HepG2 (cell line): ENCODE measurements around the gene MYO5A. TPM values are rescaled to one million over a fixed set of nuclear protein-coding genes. Genes with fewer than 3 reads are reported as not detected.

Experiments
- ATAC-seq: fragments of 200-7000 bp; cut with Tn5 transposase; 3 replicates; pipeline ENCODE4 v1.9.1; 2020; ENCODE audit warnings: mild to moderate bottlenecking, moderate library complexity
- BruUV-seq: library from RNA; stranded (reverse); fragments of 400-500 nt; replicated peaks from 2 replicates; lab custom pipeline; 2021; lab: Mats Ljungman, UMichigan
- CTCF ChIA-PET: fragments of 300-600 bp; formaldehyde crosslinking; extraction: SDS; loops from one replicate; lab custom pipeline; 2021; ENCODE audit warnings: low total read pairs, inconsistent platforms, low intra/inter-chr PET ratio; lab: Yijun Ruan, JAX
- POLR2A ChIA-PET: fragments of 350-600 bp; sonication (Branson Sonifier 250); formaldehyde crosslinking; loops from one replicate; lab custom pipeline; 2020; ENCODE audit warnings: antibody characterized with exemption, inconsistent platforms; lab: Yijun Ruan, JAX
- DNase-seq: peaks from one replicate; pipeline ENCODE4 v3.0.0-alpha.2; 2015; ENCODE audit warnings: low spot score
- FAIRE-seq: peaks from 3 replicates; lab custom pipeline; 2011; peaks lifted over from hg19 to GRCh38; lab: Jason Lieb, UNC
- H2AFZ ChIP-seq: one replicate; pipeline ENCODE4 v1.6.1; 2011; ENCODE audit warnings: low read length, inconsistent platforms
- H3K27ac ChIP-seq: fragments of 300-600 bp; 3 replicates; pipeline ENCODE4 v1.8.0; 2011; ENCODE audit warnings: mixed run types, mild to moderate bottlenecking, mixed read lengths, low read length, inconsistent platforms; ENCODE audit not compliant: insufficient read depth; ENCODE audit errors: extremely low read length
- H3K27me3 ChIP-seq, 2 experiments: fragments of 200-600 bp in 1 of 2; 2 replicates in 1 of 2; 3 replicates in 1 of 2; pipeline versions ENCODE4 v1.6.0 to v1.8.0; 2011; ENCODE audit warnings: low read length in 2 of 2, mild to moderate bottlenecking in 2 of 2, moderate library complexity in 2 of 2, inconsistent platforms in 1 of 2; ENCODE audit not compliant: insufficient read depth in 2 of 2, control insufficient read depth in 1 of 2
- H3K36me3 ChIP-seq, 2 experiments: fragments of 200-600 bp in 1 of 2; replicated peaks in 1 of 2; 2 replicates in 1 of 2; 3 replicates in 1 of 2; pipeline versions ENCODE4 v1.5.1 to v1.8.0; 2011; ENCODE audit warnings: low read length in 2 of 2, inconsistent platforms in 1 of 2; ENCODE audit not compliant: insufficient read depth in 2 of 2, control insufficient read depth in 1 of 2
- H3K4me1 ChIP-seq: 2 replicates; pipeline ENCODE4 v1.5.1; 2012; ENCODE audit warnings: low read length, inconsistent platforms; ENCODE audit not compliant: insufficient read depth
- H3K4me2 ChIP-seq: 2 replicates; pipeline ENCODE4 v1.6.0; 2011; ENCODE audit warnings: low read depth, low read length, inconsistent platforms
- H3K4me3 ChIP-seq, 3 experiments: fragments of 200-600 bp in 1 of 3; sonication (generic), shearing (Covaris generic) in 1 of 3; replicated peaks in 1 of 3; 2 replicates each; pipeline ENCODE4 v1.5.1; 2011 to 2016; ENCODE audit warnings: low read length in 3 of 3, inconsistent platforms in 2 of 3, low read depth in 2 of 3, mild to moderate bottlenecking in 2 of 3, control low read depth in 1 of 3, mixed read lengths in 1 of 3; ENCODE audit not compliant: insufficient read depth in 1 of 3
- H3K79me2 ChIP-seq: one replicate; pipeline ENCODE4 v1.6.1; 2011; ENCODE audit warnings: low read length, inconsistent platforms; ENCODE audit not compliant: insufficient read depth
- H3K9ac ChIP-seq: 2 replicates; pipeline ENCODE4 v1.6.0; 2011; ENCODE audit warnings: mild to moderate bottlenecking, low read depth, low read length, inconsistent platforms; ENCODE audit not compliant: insufficient read depth
- H3K9me3 ChIP-seq: 2 replicates; pipeline ENCODE4 v1.5.1; 2012; ENCODE audit warnings: mild to moderate bottlenecking, low read length
- H4K20me1 ChIP-seq: 2 replicates; pipeline ENCODE4 v1.6.0; 2011; ENCODE audit warnings: inconsistent platforms, mild to moderate bottlenecking, low read length, moderate library complexity; ENCODE audit not compliant: insufficient read depth
- ATM ChIP-seq: fragments of 450-650 bp; IDR thresholded peaks from 2 replicates; pipeline ENCODE4 v1.7.1; 2017; ENCODE audit warnings: mild to moderate bottlenecking, borderline replicate concordance
- CBFB ChIP-seq: sonication (generic); formaldehyde crosslinking; IDR thresholded peaks from 2 replicates; pipeline ENCODE4 v1.4.0; 2020; ENCODE audit warnings: missing genetic modification reagents
- ELF3 ChIP-seq: IDR thresholded peaks from 2 replicates; pipeline ENCODE4 v1.6.1; 2016; ENCODE audit warnings: missing genetic modification reagents, missing compliant biosample characterization
- FLYWCH1 ChIP-seq: sonication (generic); formaldehyde crosslinking; IDR thresholded peaks from 2 replicates; pipeline ENCODE4 v1.8.1; 2023; ENCODE audit warnings: mild to moderate bottlenecking, missing genetic modification reagents
- MED8 ChIP-seq: sonication (generic); formaldehyde crosslinking; IDR thresholded peaks from 2 replicates; pipeline ENCODE4 v1.8.1; 2023; ENCODE audit warnings: mild to moderate bottlenecking, missing genetic modification reagents; ENCODE audit not compliant: insufficient replicate concordance
- NFIC ChIP-seq: IDR thresholded peaks from 2 replicates; pipeline ENCODE4 v1.6.1; 2012; ENCODE audit warnings: mild to moderate bottlenecking, low read length, inconsistent platforms
- ONECUT2 ChIP-seq: sonication (generic); formaldehyde crosslinking; IDR thresholded peaks from 2 replicates; pipeline ENCODE4 v1.4.0; 2020; ENCODE audit warnings: missing genetic modification reagents
- SOX13 ChIP-seq, 3 experiments: fragments of 450-650 bp in 1 of 3; sonication (generic) in 1 of 3; formaldehyde crosslinking in 1 of 3; IDR thresholded peaks in 2 of 3; conservative IDR thresholded peaks in 1 of 3; 2 replicates each; pipeline versions ENCODE4 v1.5.0 to v1.6.1; 2016 to 2020; ENCODE audit warnings: antibody characterized with exemption in 1 of 3, mild to moderate bottlenecking in 1 of 3, missing compliant biosample characterization in 1 of 3, missing genetic modification reagents in 1 of 3, moderate library complexity in 1 of 3
- TGIF2 ChIP-seq: IDR thresholded peaks from 2 replicates; pipeline ENCODE4 v1.6.1; 2016; ENCODE audit warnings: control low read depth, missing compliant biosample characterization
- ZNF34 ChIP-seq: sonication (generic); formaldehyde crosslinking; IDR thresholded peaks from 2 replicates; pipeline ENCODE4 v1.4.0; 2020; ENCODE audit warnings: mild to moderate bottlenecking, missing genetic modification reagents, borderline replicate concordance
- ZNF567 ChIP-seq: sonication (generic); formaldehyde crosslinking; IDR thresholded peaks from 2 replicates; pipeline ENCODE4 v1.8.1; 2023; ENCODE audit warnings: mild to moderate bottlenecking, missing genetic modification reagents, borderline replicate concordance
- ZNF614 ChIP-seq: IDR thresholded peaks from 2 replicates; pipeline ENCODE4 v1.6.1; 2018; ENCODE audit warnings: missing biosample characterization, missing genetic modification reagents, inconsistent platforms, borderline replicate concordance
- ZNF619 ChIP-seq: sonication (generic); formaldehyde crosslinking; IDR thresholded peaks from 2 replicates; pipeline ENCODE4 v1.4.0; 2020; ENCODE audit warnings: mild to moderate bottlenecking, missing genetic modification reagents
- ZNF713 ChIP-seq: sonication (generic); formaldehyde crosslinking; IDR thresholded peaks from 2 replicates; pipeline ENCODE4 v1.4.0; 2020; ENCODE audit warnings: mild to moderate bottlenecking, missing genetic modification reagents
- ZSCAN31 ChIP-seq: sonication (generic); formaldehyde crosslinking; IDR thresholded peaks from 2 replicates; pipeline ENCODE4 v1.5.0; 2020; ENCODE audit warnings: low read depth, mild to moderate bottlenecking, missing genetic modification reagents
- WGBS: methylation state at CpG from one replicate; pipeline ENCODE4 v1.1.6; 2017; ENCODE audit warnings: low lambda C conversion rate; 5-methylcytosine and 5-hydroxymethylcytosine counted together
- in situ Hi-C: cut with HindIII; loops from 2 replicates; pipeline ENCODE4 v1.10.0; 2017; ENCODE audit warnings: low pct_unique_long_range_greater_than_20kb; ENCODE audit not compliant: extremely low pct_ligation_motif_present
- intact Hi-C: fragments of 100-400 bp; cut with micrococcal nuclease; formaldehyde crosslinking; loops from one replicate; pipeline ENCODE4 v1.10.0; 2022; ENCODE audit not compliant: unreplicated experiment
- polyA plus RNA-seq, 8 experiments: library from polyadenylated mRNA; depleted of rRNA in 3 of 8; stranded (reverse) in 7 of 8; unstranded in 1 of 8; fragments of >200 nt; fragmentation: Illumina TruSeq in 4 of 8; extraction: Trizol in 4 of 8; gene quantifications; 2 replicates each; pipeline versions ENCODE4 v1.2.1 to v1.2.3, GENCODE V29; 2011 to 2016; ENCODE audit warnings: low read depth in 4 of 8, missing spikeins in 1 of 8, mixed read lengths in 1 of 8; ENCODE audit not compliant: insufficient read depth in 1 of 8
- total RNA-seq, 5 experiments: library from RNA; depleted of rRNA; stranded (reverse); fragments of >200 nt; fragmentation: Illumina TruSeq; extraction: Trizol; gene quantifications; 2 replicates each; pipeline ENCODE4 v1.2.3, GENCODE V29; 2016; ENCODE audit warnings: low read depth in 1 of 5
- TF ChIP-seq, protein P1 (sequence below): sonication (generic); formaldehyde crosslinking; IDR thresholded peaks from 2 replicates; pipeline ENCODE4 v1.4.0; 2020; ENCODE audit warnings: mild to moderate bottlenecking, missing genetic modification reagents, borderline replicate concordance
- TF ChIP-seq, protein P2 (sequence below): sonication (generic); formaldehyde crosslinking; IDR thresholded peaks from 2 replicates; pipeline ENCODE4 v1.4.0; 2020; ENCODE audit warnings: missing genetic modification reagents
- TF ChIP-seq, protein P3 (sequence below): sonication (generic); formaldehyde crosslinking; IDR thresholded peaks from 2 replicates; pipeline ENCODE4 v1.4.0; 2020; ENCODE audit warnings: missing genetic modification reagents, borderline replicate concordance

Gene MYO5A
- total and polyA plus RNA-seq, 2 of the 13 experiments (the other 11 are each of a cell fraction or from before 2014, with no cell fraction given): 2.8 to 4.8 TPM

DNA sequence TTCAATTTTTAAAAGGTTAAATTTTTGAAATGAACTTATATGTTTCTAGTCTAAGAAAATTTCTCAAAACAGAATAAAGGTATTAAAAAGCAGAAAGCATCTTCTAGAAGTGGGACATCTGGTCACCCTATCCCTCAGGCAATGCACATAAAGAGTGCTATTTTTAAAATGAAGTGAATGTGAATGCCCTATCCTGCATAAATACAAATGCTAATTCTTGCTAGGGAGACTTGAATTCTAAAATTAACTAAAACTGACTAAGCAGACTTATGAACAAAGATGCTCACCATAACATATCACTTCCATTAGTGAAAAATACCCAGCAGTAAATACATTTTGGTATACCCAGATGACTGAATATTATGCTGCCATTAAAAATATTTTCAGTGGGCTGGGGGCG is 11.7 kb downstream of the MYO5A start:
- BruUV-seq: no TSS peak
- TF ChIP-seq ELF3 (no peak), SOX13 (IDR thresholded peaks at IDR 0.05) (no peak), SOX13 (CRISPR knock-in tag; conservative IDR thresholded peaks at IDR 0.05 in 1 of 2, IDR thresholded peaks at IDR 0.05 in 1 of 2) (no peak), TGIF2 (no peak), ZNF619 (CRISPR knock-in tag) (no peak), CBFB (CRISPR knock-in tag) (no peak), ZNF614 (no peak), ZSCAN31 (CRISPR knock-in tag) (no peak), MED8 (CRISPR knock-in tag) (no peak), ZNF567 (CRISPR knock-in tag) (no peak), ATM (no peak), ZNF713 (no peak), FLYWCH1 (no peak), ONECUT2 (CRISPR knock-in tag) (no peak), ZNF34 (CRISPR knock-in tag) (no peak), NFIC (no peak)
- TF ChIP-seq, protein P1, sequence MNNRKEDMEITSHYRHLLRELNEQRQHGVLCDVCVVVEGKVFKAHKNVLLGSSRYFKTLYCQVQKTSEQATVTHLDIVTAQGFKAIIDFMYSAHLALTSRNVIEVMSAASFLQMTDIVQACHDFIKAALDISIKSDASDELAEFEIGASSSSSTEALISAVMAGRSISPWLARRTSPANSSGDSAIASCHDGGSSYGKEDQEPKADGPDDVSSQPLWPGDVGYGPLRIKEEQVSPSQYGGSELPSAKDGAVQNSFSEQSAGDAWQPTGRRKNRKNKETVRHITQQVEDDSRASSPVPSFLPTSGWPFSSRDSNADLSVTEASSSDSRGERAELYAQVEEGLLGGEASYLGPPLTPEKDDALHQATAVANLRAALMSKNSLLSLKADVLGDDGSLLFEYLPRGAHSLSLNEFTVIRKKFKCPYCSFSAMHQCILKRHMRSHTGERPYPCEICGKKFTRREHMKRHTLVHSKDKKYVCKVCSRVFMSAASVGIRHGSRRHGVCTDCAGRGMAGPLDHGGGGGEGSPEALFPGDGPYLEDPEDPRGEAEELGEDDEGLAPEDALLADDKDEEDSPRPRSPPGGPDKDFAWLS: no peak
- TF ChIP-seq, protein P2, sequence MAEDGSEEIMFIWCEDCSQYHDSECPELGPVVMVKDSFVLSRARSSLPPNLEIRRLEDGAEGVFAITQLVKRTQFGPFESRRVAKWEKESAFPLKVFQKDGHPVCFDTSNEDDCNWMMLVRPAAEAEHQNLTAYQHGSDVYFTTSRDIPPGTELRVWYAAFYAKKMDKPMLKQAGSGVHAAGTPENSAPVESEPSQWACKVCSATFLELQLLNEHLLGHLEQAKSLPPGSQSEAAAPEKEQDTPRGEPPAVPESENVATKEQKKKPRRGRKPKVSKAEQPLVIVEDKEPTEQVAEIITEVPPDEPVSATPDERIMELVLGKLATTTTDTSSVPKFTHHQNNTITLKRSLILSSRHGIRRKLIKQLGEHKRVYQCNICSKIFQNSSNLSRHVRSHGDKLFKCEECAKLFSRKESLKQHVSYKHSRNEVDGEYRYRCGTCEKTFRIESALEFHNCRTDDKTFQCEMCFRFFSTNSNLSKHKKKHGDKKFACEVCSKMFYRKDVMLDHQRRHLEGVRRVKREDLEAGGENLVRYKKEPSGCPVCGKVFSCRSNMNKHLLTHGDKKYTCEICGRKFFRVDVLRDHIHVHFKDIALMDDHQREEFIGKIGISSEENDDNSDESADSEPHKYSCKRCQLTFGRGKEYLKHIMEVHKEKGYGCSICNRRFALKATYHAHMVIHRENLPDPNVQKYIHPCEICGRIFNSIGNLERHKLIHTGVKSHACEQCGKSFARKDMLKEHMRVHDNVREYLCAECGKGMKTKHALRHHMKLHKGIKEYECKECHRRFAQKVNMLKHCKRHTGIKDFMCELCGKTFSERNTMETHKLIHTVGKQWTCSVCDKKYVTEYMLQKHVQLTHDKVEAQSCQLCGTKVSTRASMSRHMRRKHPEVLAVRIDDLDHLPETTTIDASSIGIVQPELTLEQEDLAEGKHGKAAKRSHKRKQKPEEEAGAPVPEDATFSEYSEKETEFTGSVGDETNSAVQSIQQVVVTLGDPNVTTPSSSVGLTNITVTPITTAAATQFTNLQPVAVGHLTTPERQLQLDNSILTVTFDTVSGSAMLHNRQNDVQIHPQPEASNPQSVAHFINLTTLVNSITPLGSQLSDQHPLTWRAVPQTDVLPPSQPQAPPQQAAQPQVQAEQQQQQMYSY (CRISPR knock-in tag): no peak
- TF ChIP-seq, protein P3, sequence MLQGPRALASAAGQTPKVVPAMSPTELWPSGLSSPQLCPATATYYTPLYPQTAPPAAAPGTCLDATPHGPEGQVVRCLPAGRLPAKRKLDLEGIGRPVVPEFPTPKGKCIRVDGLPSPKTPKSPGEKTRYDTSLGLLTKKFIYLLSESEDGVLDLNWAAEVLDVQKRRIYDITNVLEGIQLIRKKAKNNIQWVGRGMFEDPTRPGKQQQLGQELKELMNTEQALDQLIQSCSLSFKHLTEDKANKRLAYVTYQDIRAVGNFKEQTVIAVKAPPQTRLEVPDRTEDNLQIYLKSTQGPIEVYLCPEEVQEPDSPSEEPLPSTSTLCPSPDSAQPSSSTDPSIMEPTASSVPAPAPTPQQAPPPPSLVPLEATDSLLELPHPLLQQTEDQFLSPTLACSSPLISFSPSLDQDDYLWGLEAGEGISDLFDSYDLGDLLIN: no peak

More for the DNA sequence above, 11.7 kb downstream of the MYO5A start:
- DNase-seq (no peak), ATAC-seq (no peak), FAIRE-seq (no peak)
- 0% methylated on average over 1 of the region's 1 CpG for WGBS
- CTCF ChIA-PET: no interaction called here
- intact Hi-C loops: no loop called here
- POLR2A ChIA-PET: no interaction called here
- Histone ChIP-seq H3K9me3 (no peaks in the 10 kb centered on the region), H3K36me3 (no peaks in the 10 kb centered on the region), H3K4me3 (no peak overlapping the region), H3K4me2 (no peak overlapping the region), H3K27ac (no peak overlapping the region), H4K20me1 (no peaks in the 10 kb centered on the region), H3K79me2 (no peaks in the 10 kb centered on the region), H3K4me1 (no peaks in the 10 kb centered on the region), H3K9ac (no peak overlapping the region), H3K27me3 (no peaks in the 10 kb centered on the region; a peak in 1 of 5 replicates), H2AFZ (no peak overlapping the region)
- in situ Hi-C loops: no loop called here
